HL-60/S4 treated with phorbol 12-myristate 13-acetate at 8.2 ng/mL for 4 days and 3 days (cell line): ENCODE measurements around the gene RPS28.

Experiments
- in situ Hi-C: fragments of 300-500 bp; cut with MboI; formaldehyde crosslinking; loops from 2 replicates; pipeline ENCODE4 v1.15.0; 2022; ENCODE audit warnings: low sequenced_read_pairs

RPS28 gene

DNA sequence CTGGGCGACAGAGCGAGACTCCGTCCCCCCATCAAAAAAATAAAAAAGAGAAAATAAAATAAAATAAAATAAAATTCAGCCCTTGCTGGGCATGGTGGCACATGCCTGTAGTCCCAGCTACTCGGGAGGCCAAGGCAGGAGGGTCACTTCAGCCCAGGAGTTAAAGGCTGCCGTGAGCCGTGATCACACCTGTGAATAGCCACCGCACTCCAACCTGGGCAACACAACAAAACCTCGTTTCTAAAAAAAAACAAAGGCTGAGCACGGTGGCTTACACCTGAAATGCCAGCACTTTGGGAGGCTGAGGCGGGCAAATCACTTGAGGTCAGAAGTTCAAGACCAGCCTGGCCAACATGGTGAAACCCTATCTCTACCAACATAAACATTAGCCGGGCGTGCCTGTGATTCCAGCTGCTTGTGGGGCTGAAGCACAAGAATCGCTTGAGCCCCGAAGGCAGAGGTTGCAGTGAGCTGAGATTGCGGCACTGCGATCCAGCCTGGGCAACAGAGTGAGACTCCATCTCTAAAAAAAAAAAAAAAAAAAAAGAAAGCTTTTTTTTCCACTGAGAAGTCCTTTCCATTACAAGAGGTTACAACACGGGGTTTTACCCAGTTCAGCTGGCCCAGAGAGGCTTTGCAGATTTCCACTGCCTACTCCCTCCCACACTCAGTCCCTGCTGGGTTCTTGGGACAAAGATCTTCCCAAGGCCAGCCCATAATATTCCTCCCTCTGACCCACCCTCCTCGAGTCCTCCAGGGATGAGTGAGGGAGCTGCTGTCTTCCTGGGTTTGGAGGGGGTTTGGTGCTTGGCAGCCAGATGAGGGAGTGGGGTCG, 49.1 kb downstream of the RPS28 start:
- in situ Hi-C loops = no loop called here

DNA sequence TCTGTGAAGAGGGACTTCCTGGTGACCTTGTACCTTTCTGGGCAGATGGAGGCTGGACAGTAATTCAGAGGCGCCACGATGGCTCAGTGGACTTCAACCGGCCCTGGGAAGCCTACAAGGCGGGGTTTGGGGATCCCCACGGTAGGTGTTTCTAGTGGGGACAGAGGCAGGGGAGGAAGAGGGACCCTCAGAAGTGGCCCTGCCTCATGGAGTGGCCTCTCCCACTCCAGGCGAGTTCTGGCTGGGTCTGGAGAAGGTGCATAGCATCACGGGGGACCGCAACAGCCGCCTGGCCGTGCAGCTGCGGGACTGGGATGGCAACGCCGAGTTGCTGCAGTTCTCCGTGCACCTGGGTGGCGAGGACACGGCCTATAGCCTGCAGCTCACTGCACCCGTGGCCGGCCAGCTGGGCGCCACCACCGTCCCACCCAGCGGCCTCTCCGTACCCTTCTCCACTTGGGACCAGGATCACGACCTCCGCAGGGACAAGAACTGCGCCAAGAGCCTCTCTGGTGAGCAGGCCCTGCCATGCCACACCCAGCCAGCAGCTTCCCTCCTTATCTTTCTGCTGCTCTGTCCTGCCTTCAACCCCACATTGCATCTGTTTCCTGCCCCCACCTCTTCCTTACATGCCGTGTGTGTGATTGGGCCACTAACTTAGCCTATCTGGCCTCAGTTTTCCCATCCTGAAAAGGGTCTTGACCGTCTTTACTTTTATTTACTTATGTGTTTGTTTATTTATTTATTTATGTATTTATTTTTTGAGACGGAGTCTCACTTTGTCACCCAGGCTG, 49.9 kb downstream of the RPS28 start:
- in situ Hi-C loops = no loop called here
